Activated naive CD8-positive, alpha-beta T cell treated with anti-CD3 and anti-CD28 coated beads for 36 hours (primary cell): Measurements from ENCODE around the gene CHRDL1. TPM values are rescaled to one million over a fixed set of nuclear protein-coding genes. Genes with fewer than 3 reads are reported as not detected.
"Not testable (repeated sequence)": the region's sequence is repeated elsewhere in the genome, so short reads cannot be mapped to it uniquely, and the experiment has no call there.

Experiments used
- DNase-seq: peaks from one replicate; pipeline ENCODE4 v3.0.0; 2021
- H3K27ac Mint-ChIP-seq: one replicate; pipeline ENCODE4 v1.8.0; 2022; ENCODE audit warnings: mild to moderate bottlenecking, moderate library complexity, mixed read lengths
- H3K27me3 Mint-ChIP-seq: one replicate; pipeline ENCODE4 v1.8.0; 2022; ENCODE audit warnings: mild to moderate bottlenecking, mixed read lengths
- H3K36me3 Mint-ChIP-seq: one replicate; pipeline ENCODE4 v1.8.0; 2021; ENCODE audit warnings: mild to moderate bottlenecking, mixed read lengths
- H3K4me1 Mint-ChIP-seq: one replicate; pipeline ENCODE4 v1.8.0; 2021; ENCODE audit warnings: mixed read lengths
- H3K4me3 Mint-ChIP-seq: one replicate; pipeline ENCODE4 v1.8.0; 2022; ENCODE audit warnings: mild to moderate bottlenecking, moderate library complexity, mixed read lengths
- H3K9me3 Mint-ChIP-seq: one replicate; pipeline ENCODE4 v1.8.0; 2022; ENCODE audit warnings: mixed read lengths
- total RNA-seq, 2 experiments: library from RNA; stranded (reverse); gene quantifications; one replicate each; pipeline ENCODE4 v1.2.3, GENCODE V29; 2021

The CHRDL1 gene, protein sequence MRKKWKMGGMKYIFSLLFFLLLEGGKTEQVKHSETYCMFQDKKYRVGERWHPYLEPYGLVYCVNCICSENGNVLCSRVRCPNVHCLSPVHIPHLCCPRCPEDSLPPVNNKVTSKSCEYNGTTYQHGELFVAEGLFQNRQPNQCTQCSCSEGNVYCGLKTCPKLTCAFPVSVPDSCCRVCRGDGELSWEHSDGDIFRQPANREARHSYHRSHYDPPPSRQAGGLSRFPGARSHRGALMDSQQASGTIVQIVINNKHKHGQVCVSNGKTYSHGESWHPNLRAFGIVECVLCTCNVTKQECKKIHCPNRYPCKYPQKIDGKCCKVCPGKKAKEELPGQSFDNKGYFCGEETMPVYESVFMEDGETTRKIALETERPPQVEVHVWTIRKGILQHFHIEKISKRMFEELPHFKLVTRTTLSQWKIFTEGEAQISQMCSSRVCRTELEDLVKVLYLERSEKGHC
- total RNA-seq: not detected

GRCh38 chrX:110795645-110796406, at the start of gene CHRDL1:
Gene CHRDL1 (minus strand): TSS chrX:110795817. CDS start chrX:110792181, 3,636 bp downstream.
- Mint-ChIP-seq H3K4me3 (peak within 1 kb of the TSS; percentile 40), H3K27me3 (peaks cover 20% of the 10 kb centered on the region), H3K27ac (no peak within 1 kb of the TSS), H3K9me3 (no peaks in the 10 kb centered on the region), H3K36me3 (no peaks in the 10 kb centered on the region), H3K4me1 (no peaks in the 10 kb centered on the region)
- peak; percentile 0 for DNase-seq

GRCh38 chrX:110836982-110837381, 41.4 kb upstream of the CHRDL1 start:
- no peak overlapping the region for H3K27ac Mint-ChIP-seq
- no peak for DNase-seq
- H3K27me3 Mint-ChIP-seq: no peaks in the 10 kb centered on the region
- H3K36me3 Mint-ChIP-seq: no peaks in the 10 kb centered on the region
- H3K4me3 Mint-ChIP-seq: no peak overlapping the region
- H3K9me3 Mint-ChIP-seq: no peaks in the 10 kb centered on the region
- no peaks in the 10 kb centered on the region for H3K4me1 Mint-ChIP-seq

GRCh38 chrX:110836451-110836850, 40.8 kb upstream of the CHRDL1 start:
- no peaks in the 10 kb centered on the region for H3K4me1 Mint-ChIP-seq
- no peak overlapping the region for H3K27ac Mint-ChIP-seq
- H3K36me3 Mint-ChIP-seq: no peaks in the 10 kb centered on the region
- H3K27me3 Mint-ChIP-seq: no peaks in the 10 kb centered on the region
- no peaks in the 10 kb centered on the region for H3K9me3 Mint-ChIP-seq
- H3K4me3 Mint-ChIP-seq: no peak overlapping the region
- no peak for DNase-seq

GRCh38 chrX:110836001-110836400, 40.4 kb upstream of the CHRDL1 start:
- Mint-ChIP-seq H3K9me3 (no peaks in the 10 kb centered on the region), H3K27me3 (no peaks in the 10 kb centered on the region), H3K27ac (no peak overlapping the region), H3K4me3 (no peak overlapping the region), H3K4me1 (no peaks in the 10 kb centered on the region), H3K36me3 (no peaks in the 10 kb centered on the region)
- no peak for DNase-seq

- H3K4me1 Mint-ChIP-seq: no peaks in the 10 kb centered on the region
- H3K27me3 Mint-ChIP-seq: no peaks in the 10 kb centered on the region
- H3K9me3 Mint-ChIP-seq: no peaks in the 10 kb centered on the region
- no peaks in the 10 kb centered on the region for H3K36me3 Mint-ChIP-seq
- H3K27ac Mint-ChIP-seq: no peak overlapping the region
- no peak overlapping the region for H3K4me3 Mint-ChIP-seq
- DNase-seq: no peak
Observed at GRCh38 chrX:110825972-110826371, 30.4 kb upstream of the CHRDL1 start.

GRCh38 chrX:110816543-110816942, 20.9 kb upstream of the CHRDL1 start:
- not testable (repeated sequence) for H3K4me3 Mint-ChIP-seq, H3K36me3 Mint-ChIP-seq, H3K9me3 Mint-ChIP-seq, H3K27me3 Mint-ChIP-seq, DNase-seq, H3K4me1 Mint-ChIP-seq, H3K27ac Mint-ChIP-seq

DNA sequence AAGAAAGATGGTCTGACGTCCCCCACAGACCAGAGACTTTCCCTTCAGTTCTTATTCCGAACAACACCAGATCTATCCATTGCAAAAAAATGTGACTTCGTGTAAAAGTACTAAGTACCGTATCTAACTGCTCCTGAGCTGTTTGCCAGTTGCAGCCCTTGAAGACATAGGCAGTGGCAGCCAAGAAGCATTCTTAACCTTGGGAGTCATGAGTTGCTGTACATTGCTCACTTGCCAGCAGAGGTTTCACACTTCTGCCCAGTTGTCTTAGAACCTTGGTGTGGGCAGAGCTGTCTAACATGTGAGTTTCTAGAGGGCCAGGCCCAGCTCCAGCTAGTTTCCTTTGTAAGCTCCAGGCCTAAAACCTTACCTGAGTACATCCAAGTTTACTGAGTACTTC, 10.5 kb upstream of the CHRDL1 start:
- DNase-seq: no peak
- no peak overlapping the region for H3K4me3 Mint-ChIP-seq
- no peaks in the 10 kb centered on the region for H3K27me3 Mint-ChIP-seq
- no peaks in the 10 kb centered on the region for H3K36me3 Mint-ChIP-seq
- H3K4me1 Mint-ChIP-seq: no peaks in the 10 kb centered on the region
- no peaks in the 10 kb centered on the region for H3K9me3 Mint-ChIP-seq
- no peak overlapping the region for H3K27ac Mint-ChIP-seq

- no peak overlapping the region for H3K4me3 Mint-ChIP-seq
- DNase-seq: no peak
- H3K4me1 Mint-ChIP-seq: no peaks in the 10 kb centered on the region
- H3K27ac Mint-ChIP-seq: no peak overlapping the region
- H3K9me3 Mint-ChIP-seq: no peaks in the 10 kb centered on the region
- H3K36me3 Mint-ChIP-seq: no peaks in the 10 kb centered on the region
- H3K27me3 Mint-ChIP-seq: no peaks in the 10 kb centered on the region
Observed at GRCh38 chrX:110805303-110805702, 9.7 kb upstream of the CHRDL1 start.

- H3K4me1 Mint-ChIP-seq: no peaks in the 10 kb centered on the region
- no peaks in the 10 kb centered on the region for H3K9me3 Mint-ChIP-seq
- no peak for DNase-seq
- H3K27ac Mint-ChIP-seq: no peak overlapping the region
- H3K36me3 Mint-ChIP-seq: no peaks in the 10 kb centered on the region
- H3K27me3 Mint-ChIP-seq: peaks cover 3% of the 10 kb centered on the region
- H3K4me3 Mint-ChIP-seq: no peak overlapping the region
Observed at GRCh38 chrX:110804446-110804845, 8.8 kb upstream of the CHRDL1 start.

DNA sequence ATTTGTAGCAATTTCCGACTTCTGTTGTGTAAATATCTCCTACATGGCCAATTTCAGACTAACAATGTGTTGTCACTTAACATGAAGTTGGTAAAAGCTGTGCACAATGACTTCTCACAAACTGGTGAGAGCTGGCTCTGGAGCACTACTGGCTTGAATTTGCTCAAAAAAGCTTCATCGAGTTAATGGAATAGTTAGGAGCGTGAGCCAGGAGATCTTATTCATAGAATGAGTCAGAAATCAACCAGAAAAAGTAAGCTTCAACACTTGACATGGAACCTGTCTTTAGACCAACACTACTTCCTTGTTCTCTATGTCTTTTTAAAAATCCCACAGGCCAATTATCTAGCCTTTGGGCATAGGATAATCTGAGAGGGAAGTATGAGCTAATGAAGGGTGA, 7.9 kb upstream of the CHRDL1 start:
- no peak for DNase-seq
- H3K27me3 Mint-ChIP-seq: peaks cover 3% of the 10 kb centered on the region
- H3K4me3 Mint-ChIP-seq: no peak overlapping the region
- no peaks in the 10 kb centered on the region for H3K9me3 Mint-ChIP-seq
- H3K36me3 Mint-ChIP-seq: no peaks in the 10 kb centered on the region
- H3K4me1 Mint-ChIP-seq: no peaks in the 10 kb centered on the region
- H3K27ac Mint-ChIP-seq: no peak overlapping the region

GRCh38 chrX:110796407-110796697, 735 bp upstream of the CHRDL1 start:
- Mint-ChIP-seq H3K36me3 (no peaks in the 10 kb centered on the region), H3K27ac (no peak overlapping the region), H3K9me3 (no peaks in the 10 kb centered on the region), H3K4me1 (no peaks in the 10 kb centered on the region), H3K27me3 (peaks cover 20% of the 10 kb centered on the region), H3K4me3 (peak overlapping the region; percentile 40)
- DNase-seq: no peak

- no peaks in the 10 kb centered on the region for H3K36me3 Mint-ChIP-seq
- H3K4me3 Mint-ChIP-seq: no peak overlapping the region
- no peaks in the 10 kb centered on the region for H3K9me3 Mint-ChIP-seq
- no peak overlapping the region for H3K27ac Mint-ChIP-seq
- H3K4me1 Mint-ChIP-seq: no peaks in the 10 kb centered on the region
- DNase-seq: no peak
- peaks cover 16% of the 10 kb centered on the region for H3K27me3 Mint-ChIP-seq
Observed at GRCh38 chrX:110794601-110795000, 1.0 kb downstream of the CHRDL1 start.

DNA sequence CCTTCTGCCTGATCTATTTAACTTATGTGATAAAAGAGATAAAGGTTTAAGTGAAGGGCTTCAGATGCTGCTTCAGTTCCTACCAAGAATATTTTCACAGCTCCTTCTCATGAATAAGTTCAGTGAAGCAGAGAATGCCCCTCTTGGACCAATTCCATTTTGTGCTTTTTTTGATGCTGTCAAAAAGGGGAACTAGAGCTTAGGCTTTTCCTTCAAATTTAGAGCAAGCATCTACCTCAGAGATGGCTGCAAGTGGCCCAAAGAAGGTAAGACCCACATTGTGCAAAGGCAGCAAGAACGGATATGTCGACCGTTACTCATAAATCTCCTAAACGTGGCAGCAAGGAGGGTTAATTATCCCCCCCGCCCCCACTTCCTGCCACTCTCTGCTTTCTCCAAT, 4.5 kb downstream of the CHRDL1 start:
- Mint-ChIP-seq H3K9me3 (no peaks in the 10 kb centered on the region), H3K27me3 (peaks cover 8% of the 10 kb centered on the region), H3K4me3 (no peak overlapping the region), H3K36me3 (no peaks in the 10 kb centered on the region), H3K4me1 (no peaks in the 10 kb centered on the region), H3K27ac (no peak overlapping the region)
- DNase-seq: no peak

GRCh38 chrX:110786486-110786885, 9.1 kb downstream of the CHRDL1 start:
- Mint-ChIP-seq H3K27me3 (no peaks in the 10 kb centered on the region), H3K9me3 (no peaks in the 10 kb centered on the region), H3K36me3 (no peaks in the 10 kb centered on the region), H3K4me1 (no peaks in the 10 kb centered on the region), H3K27ac (no peak overlapping the region), H3K4me3 (no peak overlapping the region)
- no peak for DNase-seq

DNA sequence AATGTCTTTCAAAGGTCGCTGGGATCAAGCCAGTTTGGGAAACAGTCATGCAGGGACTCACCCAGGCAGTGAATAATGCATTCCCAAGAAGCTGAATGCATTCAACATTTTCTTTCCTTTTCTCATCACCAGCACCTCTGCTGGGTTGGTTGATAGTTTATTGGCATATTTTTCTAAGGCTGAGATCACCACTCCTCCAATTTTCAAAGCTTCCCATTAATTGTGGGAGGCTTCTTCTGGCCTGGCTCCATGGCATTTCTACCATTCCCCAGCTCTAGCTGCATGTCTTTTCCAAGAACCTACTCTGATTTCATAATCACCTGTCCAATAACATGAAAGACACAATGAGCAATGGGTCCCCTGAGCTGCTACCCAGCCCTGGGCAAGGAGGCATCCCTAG, 35.8 kb downstream of the CHRDL1 start:
- no peaks in the 10 kb centered on the region for H3K27me3 Mint-ChIP-seq
- H3K27ac Mint-ChIP-seq: no peak overlapping the region
- no peak overlapping the region for H3K4me3 Mint-ChIP-seq
- H3K4me1 Mint-ChIP-seq: no peaks in the 10 kb centered on the region
- no peak for DNase-seq
- no peaks in the 10 kb centered on the region for H3K36me3 Mint-ChIP-seq
- peaks cover 6% of the 10 kb centered on the region for H3K9me3 Mint-ChIP-seq
